Ovary (tissue), 3 donors: ENCODE results near the gene TMEM94.

Experiments
- EP300 ChIP-seq: sonication (generic); formaldehyde crosslinking; IDR thresholded peaks from one replicate; pipeline ENCODE4 v1.6.1; 2017; ENCODE audit warnings: antibody characterized with exemption
- POLR2A ChIP-seq: fragments of 450-650 bp; IDR thresholded peaks from one replicate; pipeline ENCODE4 v1.6.1; 2017; ENCODE audit warnings: antibody characterized with exemption, mild to moderate bottlenecking, moderate library complexity
- TF ChIP-seq, protein P1 (sequence below), 3 donors: fragments of 450-650 bp in 2 of 3; fragments of 200-600 bp in 1 of 3; IDR thresholded peaks; one replicate each; pipeline versions ENCODE4 v1.5.1 to v1.8.0; 2016 to 2022; ENCODE audit warnings: antibody characterized with exemption in 3 of 3, mild to moderate bottlenecking in 1 of 3
- donor health status: DM: no; HTN: no; CAD: no.

DNA sequence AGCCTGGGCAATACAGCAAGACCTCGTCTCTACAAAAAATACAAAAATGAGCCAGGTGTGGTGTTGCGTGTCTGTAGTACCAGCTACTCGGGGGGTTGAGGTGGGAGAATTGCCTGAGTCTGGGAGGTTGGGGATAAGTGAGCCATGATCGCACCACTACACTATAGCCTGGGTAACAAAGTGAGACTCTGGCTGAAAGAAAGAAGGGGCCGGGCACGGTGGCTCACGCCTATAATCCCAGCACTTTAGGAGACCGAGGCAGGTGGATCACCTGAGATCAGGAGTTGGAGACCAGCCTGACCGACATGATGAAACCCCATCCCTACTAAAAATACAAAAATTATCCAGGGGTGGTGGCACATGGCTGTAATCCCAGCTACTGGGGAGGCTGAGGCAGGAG, 40.4 kb upstream of the TMEM94 start:
- TF ChIP-seq, protein P1, sequence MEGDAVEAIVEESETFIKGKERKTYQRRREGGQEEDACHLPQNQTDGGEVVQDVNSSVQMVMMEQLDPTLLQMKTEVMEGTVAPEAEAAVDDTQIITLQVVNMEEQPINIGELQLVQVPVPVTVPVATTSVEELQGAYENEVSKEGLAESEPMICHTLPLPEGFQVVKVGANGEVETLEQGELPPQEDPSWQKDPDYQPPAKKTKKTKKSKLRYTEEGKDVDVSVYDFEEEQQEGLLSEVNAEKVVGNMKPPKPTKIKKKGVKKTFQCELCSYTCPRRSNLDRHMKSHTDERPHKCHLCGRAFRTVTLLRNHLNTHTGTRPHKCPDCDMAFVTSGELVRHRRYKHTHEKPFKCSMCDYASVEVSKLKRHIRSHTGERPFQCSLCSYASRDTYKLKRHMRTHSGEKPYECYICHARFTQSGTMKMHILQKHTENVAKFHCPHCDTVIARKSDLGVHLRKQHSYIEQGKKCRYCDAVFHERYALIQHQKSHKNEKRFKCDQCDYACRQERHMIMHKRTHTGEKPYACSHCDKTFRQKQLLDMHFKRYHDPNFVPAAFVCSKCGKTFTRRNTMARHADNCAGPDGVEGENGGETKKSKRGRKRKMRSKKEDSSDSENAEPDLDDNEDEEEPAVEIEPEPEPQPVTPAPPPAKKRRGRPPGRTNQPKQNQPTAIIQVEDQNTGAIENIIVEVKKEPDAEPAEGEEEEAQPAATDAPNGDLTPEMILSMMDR (IDR thresholded peaks at IDR 0.05), result no peak
- no peak for TF ChIP-seq POLR2A
- no peak for TF ChIP-seq EP300
